Large intestine (tissue), 3 donors: ENCODE data around the gene LURAP1L. TPM values are rescaled to one million over a fixed set of nuclear protein-coding genes. Genes with fewer than 3 reads are reported as not detected.
A peak's percentile ranks its signal among the peaks of the same experiment; 100 is the strongest.

Experiments
- DNase-seq, 2 donors: peaks; one replicate each; pipeline versions ENCODE4 v3.0.0 to v3.0.0-alpha.2; 2013
- H3K27ac ChIP-seq: one replicate; pipeline ENCODE4 v1.5.1; 2013; ENCODE audit warnings: low read length
- H3K27me3 ChIP-seq: 2 replicates; pipeline ENCODE4 v1.6.1; 2013; ENCODE audit warnings: low read length; ENCODE audit not compliant: control insufficient read depth, insufficient read depth
- H3K36me3 ChIP-seq: 2 replicates; pipeline ENCODE4 v1.6.1; 2013; ENCODE audit warnings: low read length; ENCODE audit not compliant: control insufficient read depth, insufficient read depth
- H3K4me1 ChIP-seq: one replicate; pipeline ENCODE4 v1.6.1; 2013; ENCODE audit warnings: low read length; ENCODE audit not compliant: control insufficient read depth, insufficient read depth
- H3K4me3 ChIP-seq: one replicate; pipeline ENCODE4 v1.5.1; 2013; ENCODE audit warnings: low read length
- H3K9me3 ChIP-seq: one replicate; pipeline ENCODE4 v1.6.1; 2013; ENCODE audit warnings: mild to moderate bottlenecking, low read depth, low read length, moderate library complexity; ENCODE audit not compliant: control insufficient read depth
- WGBS: methylation state at CpG from one replicate; pipeline ENCODE4 v1.1.5; 2013; ENCODE audit warnings: low lambda C conversion rate; ENCODE audit not compliant: insufficient coverage; 5-methylcytosine and 5-hydroxymethylcytosine counted together
- polyA plus RNA-seq: library from polyadenylated mRNA; unstranded; fragments of 120-200 nt; gene quantifications from one replicate; pipeline ENCODE4 v1.2.1, GENCODE V29; 2013

LURAP1L gene
- polyA plus RNA-seq, 1 donor: 14.3 TPM

DNA sequence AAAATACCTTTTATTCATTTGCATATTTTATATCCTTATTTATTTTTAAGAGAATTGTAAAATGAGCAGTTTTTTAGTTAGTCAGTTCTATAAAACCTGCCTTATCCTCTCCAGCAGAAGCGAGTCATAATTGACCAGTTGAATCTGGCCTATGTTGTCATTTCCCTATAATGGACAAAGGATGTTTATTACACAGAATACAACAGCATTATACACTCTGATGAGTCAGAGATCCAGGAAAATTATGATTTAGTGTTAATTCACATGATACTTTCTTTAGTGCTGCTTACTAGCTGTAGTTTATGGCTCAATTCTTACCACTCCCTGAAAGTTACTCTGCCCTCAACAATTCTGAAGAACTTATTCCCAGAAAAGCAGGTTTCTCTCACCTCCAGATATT lies 26.8 kb upstream of the LURAP1L start:
- H3K27me3 ChIP-seq: no peaks in the 10 kb centered on the region
- H3K9me3 ChIP-seq: no peaks in the 10 kb centered on the region
- no peaks in the 10 kb centered on the region for H3K4me1 ChIP-seq
- no CpG with 5 or more reads among the region's 1 CpG for WGBS
- peak in 1 of 2 donors; percentile 41 for DNase-seq
- H3K27ac ChIP-seq: peak overlapping the region; percentile 5
- no peak overlapping the region for H3K4me3 ChIP-seq
- no peaks in the 10 kb centered on the region for H3K36me3 ChIP-seq

DNA sequence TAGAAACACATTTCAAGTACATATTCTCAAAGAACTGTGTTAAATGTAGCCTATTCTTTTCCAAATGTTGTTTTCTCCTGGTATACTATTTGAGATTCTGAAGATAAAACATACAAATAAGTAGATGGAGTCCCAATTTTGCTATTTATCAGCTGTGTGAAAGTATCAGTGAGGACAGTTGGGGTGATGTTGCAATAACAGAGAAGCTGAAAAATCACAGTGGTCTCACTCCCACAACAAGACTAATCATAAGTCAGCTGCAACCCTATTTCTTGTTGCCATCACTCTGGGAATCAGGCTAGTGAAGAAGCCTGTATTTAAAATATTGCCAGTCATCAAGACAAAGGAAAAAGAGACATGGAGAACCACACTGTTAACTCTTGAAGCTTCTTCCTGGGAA lies 25.9 kb upstream of the LURAP1L start:
- no peaks in the 10 kb centered on the region for H3K36me3 ChIP-seq
- H3K4me1 ChIP-seq: no peaks in the 10 kb centered on the region
- no peak for DNase-seq
- no peak overlapping the region for H3K27ac ChIP-seq
- H3K4me3 ChIP-seq: no peak overlapping the region
- H3K9me3 ChIP-seq: no peaks in the 10 kb centered on the region
- H3K27me3 ChIP-seq: no peaks in the 10 kb centered on the region

DNA sequence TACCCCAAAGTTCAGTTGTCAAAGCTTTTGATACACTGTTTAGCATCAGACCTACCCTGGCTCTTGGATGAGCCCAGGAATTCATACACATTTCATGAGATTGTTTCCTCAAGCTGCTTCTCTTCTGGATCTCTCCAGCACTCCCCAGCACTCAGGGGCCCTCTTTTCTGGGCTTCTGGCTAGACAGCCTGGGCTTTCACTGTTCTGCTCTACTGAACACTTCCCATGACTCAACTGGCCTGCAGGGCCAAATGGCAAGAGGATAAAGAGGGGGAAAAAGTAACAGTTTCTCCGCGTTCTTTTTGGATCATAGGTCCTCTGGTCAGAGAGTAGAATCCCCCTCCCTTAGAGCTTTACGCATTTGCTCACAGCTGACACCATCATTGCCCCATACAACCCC lies 20.9 kb upstream of the LURAP1L start:
- no peaks in the 10 kb centered on the region for H3K4me1 ChIP-seq
- no peak for DNase-seq
- H3K36me3 ChIP-seq: no peaks in the 10 kb centered on the region
- H3K4me3 ChIP-seq: no peak overlapping the region
- no peaks in the 10 kb centered on the region for H3K9me3 ChIP-seq
- H3K27me3 ChIP-seq: no peaks in the 10 kb centered on the region
- H3K27ac ChIP-seq: no peak overlapping the region
- WGBS: 100% methylated on average over 1 of the region's 3 CpGs

DNA sequence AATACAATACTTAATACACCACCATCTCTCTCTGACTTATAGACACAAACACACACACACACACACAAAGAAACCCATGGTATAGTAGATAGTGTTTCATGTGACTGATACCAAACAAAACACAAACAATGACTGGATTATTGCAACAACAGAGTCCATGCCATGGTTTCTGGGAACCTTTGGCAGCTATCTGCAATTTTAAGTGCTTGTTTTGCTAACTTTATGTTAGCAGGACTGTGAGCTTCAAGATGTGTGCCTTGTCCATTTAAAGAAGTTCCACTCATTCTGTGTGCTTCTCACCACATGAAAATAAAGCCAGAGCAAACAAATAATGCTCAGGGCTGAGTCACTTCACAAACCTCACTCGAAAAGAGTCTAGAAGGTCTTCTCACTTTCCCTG lies 15.1 kb upstream of the LURAP1L start:
- no peaks in the 10 kb centered on the region for H3K36me3 ChIP-seq
- no peaks in the 10 kb centered on the region for H3K27me3 ChIP-seq
- H3K4me1 ChIP-seq: peaks cover 4% of the 10 kb centered on the region
- no peak for DNase-seq
- no CpG with 5 or more reads among the region's 1 CpG for WGBS
- no peak overlapping the region for H3K27ac ChIP-seq
- H3K4me3 ChIP-seq: no peak overlapping the region
- no peaks in the 10 kb centered on the region for H3K9me3 ChIP-seq

DNA sequence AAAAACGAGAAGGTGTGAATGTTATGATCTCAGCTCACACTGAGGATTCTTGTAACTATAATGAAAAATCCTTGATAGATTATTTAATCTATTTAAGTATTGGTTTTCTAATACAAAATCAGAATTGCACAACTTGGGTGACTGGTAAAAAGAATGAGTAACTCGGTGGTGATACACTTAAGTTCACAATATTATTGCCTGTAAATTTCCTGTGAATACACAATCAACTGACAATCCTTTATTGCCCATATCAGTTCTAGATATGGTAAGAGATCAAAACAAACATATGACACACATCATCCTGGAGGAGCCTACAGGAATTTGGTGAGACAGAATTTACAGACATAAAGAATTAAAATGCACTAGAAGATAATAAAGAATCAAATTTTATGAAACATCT lies 14.1 kb upstream of the LURAP1L start:
- DNase-seq: no peak
- no peaks in the 10 kb centered on the region for H3K27me3 ChIP-seq
- no peak overlapping the region for H3K4me3 ChIP-seq
- no peaks in the 10 kb centered on the region for H3K36me3 ChIP-seq
- no peak overlapping the region for H3K27ac ChIP-seq
- WGBS: 42% methylated on average over 2 of the region's 2 CpGs
- H3K9me3 ChIP-seq: no peaks in the 10 kb centered on the region
- H3K4me1 ChIP-seq: peaks cover 7% of the 10 kb centered on the region

DNA sequence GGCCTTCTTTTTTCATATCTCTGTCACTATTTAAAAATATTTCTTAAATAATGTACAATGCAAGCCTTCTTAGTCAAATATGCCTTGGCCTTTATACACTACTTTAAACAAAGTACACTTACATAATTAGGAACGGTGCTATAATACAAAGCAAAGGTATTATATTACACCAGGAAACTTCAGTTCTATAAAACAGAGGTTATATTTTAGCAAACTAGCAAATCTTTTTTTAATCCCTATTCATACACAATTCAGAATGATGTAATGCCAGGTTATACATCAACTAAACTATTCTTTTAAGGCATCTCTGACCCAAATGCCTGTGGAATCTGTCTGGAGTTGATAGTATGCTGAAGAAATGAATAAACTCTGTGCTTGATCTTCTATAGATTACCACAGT lies 10.7 kb upstream of the LURAP1L start:
- DNase-seq: no peak
- no peaks in the 10 kb centered on the region for H3K36me3 ChIP-seq
- no peaks in the 10 kb centered on the region for H3K9me3 ChIP-seq
- H3K4me3 ChIP-seq: no peak overlapping the region
- H3K27me3 ChIP-seq: no peaks in the 10 kb centered on the region
- H3K4me1 ChIP-seq: peaks cover 7% of the 10 kb centered on the region
- no CpG with 5 or more reads among the region's 1 CpG for WGBS
- peak overlapping the region; percentile 14 for H3K27ac ChIP-seq

DNA sequence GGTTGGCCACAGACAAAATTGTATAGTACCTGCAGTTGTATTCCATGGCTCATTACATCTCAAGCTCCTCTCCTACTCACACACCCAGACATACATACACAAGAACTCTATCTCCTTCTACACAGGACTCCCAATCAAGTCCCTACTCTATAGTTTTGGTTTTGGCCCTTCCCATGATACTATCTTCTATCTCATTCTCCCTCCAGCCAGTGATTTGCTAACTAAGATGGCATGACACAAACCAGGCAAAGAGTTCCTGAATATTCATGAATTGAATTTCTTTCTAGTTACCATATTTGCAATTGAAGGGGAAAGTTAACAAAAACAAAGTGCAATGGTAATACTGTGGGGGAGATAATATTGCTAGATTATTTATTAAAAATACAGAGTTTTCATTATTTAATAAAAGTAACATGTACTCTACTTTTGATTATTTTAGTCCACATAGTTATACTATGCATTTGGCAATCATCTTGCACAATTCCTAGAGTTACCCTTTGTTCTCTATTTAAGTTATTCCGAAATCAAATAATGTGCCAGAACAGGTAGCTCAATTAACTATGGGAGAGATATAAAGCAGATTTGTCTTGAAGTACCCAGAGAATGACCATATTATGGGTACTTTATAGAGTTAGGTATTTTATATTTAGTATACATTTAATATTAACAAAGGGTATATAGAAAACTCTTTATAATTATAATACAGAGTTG lies 9.6 kb upstream of the LURAP1L start:
- Histone ChIP-seq H3K4me3 (no peak overlapping the region), H3K27me3 (no peaks in the 10 kb centered on the region), H3K4me1 (peaks cover 10% of the 10 kb centered on the region), H3K36me3 (no peaks in the 10 kb centered on the region), H3K27ac (no peak overlapping the region), H3K9me3 (no peaks in the 10 kb centered on the region)
- no CpG with 5 or more reads among the region's 1 CpG for WGBS
- DNase-seq: no peak

DNA sequence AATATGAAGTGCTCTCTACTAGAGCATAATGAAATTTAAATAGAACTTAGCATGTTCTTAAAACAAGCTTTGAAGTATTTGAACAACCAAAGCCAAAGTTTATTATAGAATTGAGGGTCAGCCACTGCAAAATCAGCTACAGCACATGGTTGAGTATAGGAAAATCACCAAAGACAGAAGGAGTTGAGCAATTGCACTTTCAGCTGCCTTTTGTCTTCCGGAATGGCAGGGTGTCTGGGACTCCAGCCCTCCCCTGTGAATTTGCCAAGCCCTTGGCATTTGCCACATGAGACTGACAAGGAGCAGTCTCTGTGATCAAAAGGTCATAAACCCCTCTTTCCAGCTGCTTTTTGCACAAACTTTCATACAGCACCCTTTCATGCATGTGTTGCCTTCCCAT lies 8.5 kb upstream of the LURAP1L start:
- Histone ChIP-seq H3K36me3 (no peaks in the 10 kb centered on the region), H3K4me1 (peaks cover 15% of the 10 kb centered on the region), H3K4me3 (no peak overlapping the region), H3K27me3 (no peaks in the 10 kb centered on the region), H3K27ac (no peak overlapping the region), H3K9me3 (no peaks in the 10 kb centered on the region)
- WGBS: no CpG with 5 or more reads among the region's 1 CpG
- DNase-seq: no peak

DNA sequence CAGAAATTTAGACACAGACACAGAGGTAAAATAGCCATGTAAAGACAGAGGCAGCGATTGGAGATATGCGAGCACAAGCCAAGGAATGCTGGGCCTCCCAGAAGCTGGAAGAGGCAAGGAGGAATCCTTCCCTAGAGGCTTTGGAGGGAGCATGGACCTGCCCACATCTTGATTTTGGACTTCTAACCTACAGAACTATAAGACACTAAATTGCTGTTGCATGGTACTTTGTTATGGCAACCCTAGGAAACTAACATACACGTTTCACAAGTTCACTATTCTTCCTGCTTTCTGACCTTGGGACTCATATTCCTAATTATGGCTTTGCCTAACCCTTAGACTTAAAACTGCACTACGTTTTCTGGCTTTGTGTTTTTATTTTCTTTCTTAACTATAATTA lies 4.6 kb upstream of the LURAP1L start:
- DNase-seq: peak; percentile 72 to 85
- peak overlapping the region; percentile 1 for H3K27ac ChIP-seq
- WGBS: 50% methylated on average over 2 of the region's 4 CpGs
- H3K4me1 ChIP-seq: peaks cover 8% of the 10 kb centered on the region
- H3K9me3 ChIP-seq: no peaks in the 10 kb centered on the region
- H3K27me3 ChIP-seq: no peaks in the 10 kb centered on the region
- no peak overlapping the region for H3K4me3 ChIP-seq
- no peaks in the 10 kb centered on the region for H3K36me3 ChIP-seq

DNA sequence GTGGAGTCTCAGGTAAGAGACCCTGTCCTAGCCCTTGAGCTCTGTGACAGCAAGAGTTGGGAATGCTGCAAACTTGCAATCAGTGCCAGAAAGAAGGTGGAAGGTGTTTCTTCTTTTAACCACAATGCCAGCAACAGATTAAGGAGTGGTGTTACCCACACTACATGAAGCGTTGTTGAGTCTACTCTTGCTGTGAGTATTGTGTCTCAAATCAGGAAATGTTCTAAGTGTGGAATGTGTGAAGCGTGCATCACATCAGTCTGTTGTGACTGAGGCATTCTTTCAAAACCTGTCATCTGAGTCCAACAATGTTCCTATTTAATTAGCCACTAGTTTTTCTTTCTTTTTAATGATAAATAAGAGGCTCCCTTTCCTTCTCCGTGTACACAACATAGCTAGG lies 2.9 kb upstream of the LURAP1L start:
- no peak for DNase-seq
- 86% methylated on average over 2 of the region's 3 CpGs for WGBS
- Histone ChIP-seq H3K36me3 (no peaks in the 10 kb centered on the region), H3K9me3 (no peaks in the 10 kb centered on the region), H3K4me1 (peaks cover 8% of the 10 kb centered on the region), H3K27ac (no peak overlapping the region), H3K4me3 (no peak overlapping the region), H3K27me3 (no peaks in the 10 kb centered on the region)

DNA sequence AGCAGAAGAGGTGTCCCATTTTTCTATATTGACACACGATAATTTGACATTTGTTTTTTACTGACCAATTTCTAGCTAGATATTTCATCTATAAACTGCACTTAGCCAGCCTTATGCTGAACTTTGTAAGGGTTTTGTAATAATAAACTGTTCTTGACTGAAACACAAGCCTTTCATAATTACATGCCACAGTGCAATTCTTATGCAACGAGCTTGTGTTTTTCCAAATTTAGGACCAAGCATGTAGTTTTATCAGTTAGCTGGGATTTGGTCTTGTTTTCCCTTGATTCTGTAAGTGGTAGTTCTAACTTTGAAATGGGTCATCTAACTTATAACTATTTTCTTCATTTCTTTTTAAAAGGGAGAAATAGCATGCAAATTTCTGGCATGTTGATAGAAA lies 1.3 kb upstream of the LURAP1L start:
- no peak for DNase-seq
- peaks cover 8% of the 10 kb centered on the region for H3K4me1 ChIP-seq
- H3K27me3 ChIP-seq: no peaks in the 10 kb centered on the region
- no peak overlapping the region for H3K27ac ChIP-seq
- H3K36me3 ChIP-seq: no peaks in the 10 kb centered on the region
- no peaks in the 10 kb centered on the region for H3K9me3 ChIP-seq
- WGBS: no CpG with 5 or more reads among the region's 2 CpGs
- H3K4me3 ChIP-seq: no peak overlapping the region
